SK-N-SH (cell line): ENCODE measurements around the gene CD99L2. TPM values are rescaled to one million over a fixed set of nuclear protein-coding genes. Genes with fewer than 3 reads are reported as not detected.

Experiments used
- CTCF ChIA-PET: fragments of 300-600, 350-600 bp; formaldehyde crosslinking; extraction: SDS; loops from one replicate; lab custom pipeline; 2021; lab: Yijun Ruan, JAX
- POLR2A ChIA-PET: fragments of 350-600 bp; sonication (Branson Sonifier 250); formaldehyde crosslinking; extraction: SDS; loops from one replicate; lab custom pipeline; 2020; ENCODE audit warnings: antibody characterized with exemption, inconsistent platforms; lab: Yijun Ruan, JAX
- DNase-seq: peaks from one replicate; pipeline ENCODE4 v3.0.0; 2012
- H2AFZ ChIP-seq: fragments of 200-600 bp; sonication (generic); 2 replicates; pipeline ENCODE4 v1.8.1; 2016; ENCODE audit warnings: antibody characterized with exemption, mild to moderate bottlenecking, low read depth
- H3F3A ChIP-seq: fragments of 200-600 bp; sonication (generic); replicated peaks from 2 replicates; pipeline ENCODE3; 2016; ENCODE audit warnings: antibody characterized with exemption, mild to moderate bottlenecking; ENCODE audit not compliant: insufficient read depth
- H3K27ac ChIP-seq, 2 experiments: fragments of 200-500 bp in 1 of 2; fragments of 200-600 bp in 1 of 2; sonication (Bioruptor generic) in 1 of 2; sonication (generic), shearing (Covaris generic) in 1 of 2; 2 replicates each; pipeline versions ENCODE4 v1.5.1 to v1.6.1; 2014 to 2016; ENCODE audit warnings: low read depth in 2 of 2, inconsistent platforms in 1 of 2, low read length in 1 of 2, mild to moderate bottlenecking in 1 of 2, mixed read lengths in 1 of 2
- H3K27me3 ChIP-seq: fragments of 200-600 bp; sonication (generic), shearing (Covaris generic); 2 replicates; pipeline ENCODE4 v1.6.1; 2016; ENCODE audit warnings: mixed run types; ENCODE audit not compliant: insufficient read depth
- H3K36me3 ChIP-seq, 2 experiments: fragments of 200-500 bp in 1 of 2; fragments of 200-600 bp in 1 of 2; sonication (Bioruptor generic) in 1 of 2; sonication (generic) in 1 of 2; replicated peaks in 1 of 2; 2 replicates each; pipeline versions ENCODE3 to v1.5.1; 2014 to 2016; ENCODE audit warnings: low read length in 1 of 2, mild to moderate bottlenecking in 1 of 2; ENCODE audit not compliant: insufficient read depth in 2 of 2, control insufficient read depth in 1 of 2
- H3K4me1 ChIP-seq, 2 experiments: fragments of 200-500 bp in 1 of 2; fragments of 200-600 bp in 1 of 2; sonication (Bioruptor generic) in 1 of 2; sonication (generic), shearing (Covaris generic) in 1 of 2; 2 replicates each; pipeline versions ENCODE4 v1.5.1 to v1.6.1; 2014 to 2016; ENCODE audit warnings: low read depth in 1 of 2, low read length in 1 of 2, mixed run types in 1 of 2; ENCODE audit not compliant: insufficient read depth in 2 of 2, control insufficient read depth in 1 of 2
- H3K4me2 ChIP-seq: fragments of 200-600 bp; sonication (generic), shearing (Covaris generic); 2 replicates; pipeline ENCODE4 v1.6.1; 2017; ENCODE audit warnings: mixed run types
- H3K4me3 ChIP-seq, 2 experiments: fragments of 200-500 bp in 1 of 2; fragments of 200-600 bp in 1 of 2; sonication (Bioruptor generic) in 1 of 2; sonication (generic), shearing (Covaris generic) in 1 of 2; 2 replicates each; pipeline versions ENCODE4 v1.5.1 to v1.8.1; 2014 to 2016; ENCODE audit warnings: low read depth in 2 of 2, inconsistent platforms in 1 of 2, low read length in 1 of 2, mild to moderate bottlenecking in 1 of 2, mixed read lengths in 1 of 2, moderate library complexity in 1 of 2
- H3K79me2 ChIP-seq: fragments of 200-600 bp; sonication (generic); 2 replicates; pipeline ENCODE4 v1.8.1; 2017; ENCODE audit warnings: mild to moderate bottlenecking; ENCODE audit not compliant: insufficient read depth
- H3K9ac ChIP-seq: fragments of 200-600 bp; sonication (generic); 2 replicates; pipeline ENCODE4 v1.6.1; 2017; ENCODE audit warnings: mixed run types
- H3K9me2 ChIP-seq: fragments of 200-600 bp; sonication (generic); 2 replicates; pipeline ENCODE4 v1.6.1; 2017; ENCODE audit warnings: mixed run types
- H3K9me3 ChIP-seq: fragments of 200-600 bp; sonication (generic); 2 replicates; pipeline ENCODE4 v1.6.1; 2017; ENCODE audit warnings: mixed run types, mild to moderate bottlenecking, moderate library complexity
- H4K20me1 ChIP-seq: fragments of 200-600 bp; sonication (generic); 2 replicates; pipeline ENCODE4 v1.6.1; 2017; ENCODE audit warnings: mild to moderate bottlenecking, mixed run types; ENCODE audit not compliant: insufficient read depth
- CTCF ChIP-seq: fragments of 200-600 bp; sonication (generic); IDR thresholded peaks from 2 replicates; pipeline ENCODE4 v1.6.1; 2017; ENCODE audit warnings: antibody characterized with exemption, mild to moderate bottlenecking, moderate library complexity
- ELF1 ChIP-seq: IDR thresholded peaks from 2 replicates; pipeline ENCODE4 v1.4.0; 2012
- EP300 ChIP-seq, 2 experiments: IDR thresholded peaks; 2 replicates each; pipeline versions ENCODE4 v1.4.0 to v1.6.1; 2012; ENCODE audit warnings: borderline replicate concordance in 1 of 2, low read depth in 1 of 2, low read length in 1 of 2
- FOXJ3 ChIP-seq: sonication (generic); formaldehyde crosslinking; IDR thresholded peaks from 2 replicates; pipeline ENCODE4 v1.5.1; 2020; ENCODE audit warnings: mild to moderate bottlenecking, missing genetic modification reagents
- FOXM1 ChIP-seq: IDR thresholded peaks from 2 replicates; pipeline ENCODE4 v1.4.0; 2012; ENCODE audit warnings: low read depth, mild to moderate bottlenecking
- GABPA ChIP-seq: IDR thresholded peaks from 2 replicates; pipeline ENCODE4 v1.4.0; 2012; ENCODE audit warnings: low read depth, mild to moderate bottlenecking
- IRF3 ChIP-seq: fragments of 150-350 bp; IDR thresholded peaks from 2 replicates; pipeline ENCODE4 v1.6.1; 2016; ENCODE audit warnings: mild to moderate bottlenecking, low read depth, low read length
- JUND ChIP-seq: IDR thresholded peaks from 2 replicates; pipeline ENCODE4 v1.4.0; 2012
- MEF2A ChIP-seq: IDR thresholded peaks from 2 replicates; pipeline ENCODE4 v1.4.0; 2012; ENCODE audit warnings: low read depth, borderline replicate concordance
- NFIC ChIP-seq: IDR thresholded peaks from 2 replicates; pipeline ENCODE4 v1.4.0; 2012; ENCODE audit warnings: borderline replicate concordance
- PBX3 ChIP-seq: IDR thresholded peaks from 2 replicates; pipeline ENCODE4; 2012
- POLR2AphosphoS5 ChIP-seq: IDR thresholded peaks from 2 replicates; pipeline ENCODE4 v1.6.1; 2012; ENCODE audit warnings: low read depth, low read length
- RAD21 ChIP-seq: IDR thresholded peaks from 2 replicates; pipeline ENCODE4 v1.6.1; 2012; ENCODE audit warnings: mild to moderate bottlenecking, low read length
- RCOR1 ChIP-seq: fragments of 150-350 bp; IDR thresholded peaks from 2 replicates; pipeline ENCODE4 v1.6.1; 2017; ENCODE audit warnings: antibody characterized with exemption, low read length
- REST ChIP-seq: IDR thresholded peaks from 2 replicates; pipeline ENCODE4 v1.6.1; 2012; ENCODE audit warnings: mild to moderate bottlenecking, low read depth, low read length, moderate library complexity
- RXRA ChIP-seq: IDR thresholded peaks from 2 replicates; pipeline ENCODE4 v1.4.0; 2012; ENCODE audit warnings: low read depth, mild to moderate bottlenecking, borderline replicate concordance
- SMC3 ChIP-seq: IDR thresholded peaks from 2 replicates; pipeline ENCODE4 v1.6.1; 2012; ENCODE audit warnings: low read depth, low read length, improper control_type of control experiment
- TAF1 ChIP-seq: IDR thresholded peaks from 2 replicates; pipeline ENCODE4 v1.6.1; 2012; ENCODE audit warnings: low read depth, mild to moderate bottlenecking, low read length, moderate library complexity, borderline replicate concordance
- TCF12 ChIP-seq: IDR thresholded peaks from 2 replicates; pipeline ENCODE4 v1.4.0; 2012
- ZBTB33 ChIP-seq: IDR thresholded peaks from 2 replicates; pipeline ENCODE4 v1.4.0; 2012; ENCODE audit warnings: low read depth, borderline replicate concordance
- WGBS: methylation state at CpG from one replicate; pipeline ENCODE4 v1.1.6; 2017; ENCODE audit warnings: low lambda C conversion rate; 5-methylcytosine and 5-hydroxymethylcytosine counted together
- polyA plus RNA-seq, 3 experiments: library from polyadenylated mRNA; depleted of rRNA; stranded (reverse); fragments of >200 nt; gene quantifications; 2 replicates each; pipeline ENCODE4 v1.2.3, GENCODE V29; 2012

Gene CD99L2
- polyA plus RNA-seq, 1 of the 3 experiments (the other 2 are of a cell fraction), result 57.7 TPM

- ChIA-PET POLR2A (no interaction called here), CTCF (interaction anchor here (1.1 to 14.7 kb wide), 3 partner anchors 8 to 318 kb away, joined by 4 to 219 read pairs (median 43); no protein-coding TSS in a partner anchor)
- Histone ChIP-seq H3K27me3 (peaks cover 7% of the 10 kb centered on the region; the same call in 1 of the 2 replicates), H2AFZ (no peak overlapping the region), H3K27ac (no peak overlapping the region), H3K9ac (no peak overlapping the region), H3K4me3 (no peak overlapping the region), H3K36me3 (no peaks in the 10 kb centered on the region), H3K9me3 (no peaks in the 10 kb centered on the region), H3K4me1 (no peaks in the 10 kb centered on the region), H3K79me2 (no peaks in the 10 kb centered on the region), H4K20me1 (no peaks in the 10 kb centered on the region), H3K9me2 (no peaks in the 10 kb centered on the region), H3F3A (no peaks in the 10 kb centered on the region), H3K4me2 (no peak overlapping the region)
- DNase-seq, result no peak
- TF ChIP-seq NFIC (no peak), REST (no peak), JUND (no peak), TCF12 (no peak), ELF1 (no peak), FOXM1 (no peak), POLR2AphosphoS5 (no peak), PBX3 (no peak), RAD21 (no peak), GABPA (no peak), ZBTB33 (no peak), TAF1 (no peak), IRF3 (no peak), RXRA (no peak), RCOR1 (no peak), EP300 (IDR thresholded peaks at IDR 0.05; ENCODE audit: borderline replicate concordance in 1 of 2, low read depth in 1 of 2, low read length in 1 of 2) (no peak), CTCF (no peak), SMC3 (no peak), FOXJ3 (CRISPR knock-in tag) (no peak), MEF2A (no peak)
- WGBS, result 78% methylated on average over 6 of the region's 9 CpGs
Measured at GRCh38 chrX:150763810-150764209, 134.7 kb downstream of the CD99L2 start.
